ENCODE measurements around the gene B3GALT6.

B3GALT6 gene

GRCh38 chr1:1216770-1217620 is 15.0 kb upstream of the B3GALT6 start:
- no peak for DNase-seq (ENCODE audit: low read depth)

DNA sequence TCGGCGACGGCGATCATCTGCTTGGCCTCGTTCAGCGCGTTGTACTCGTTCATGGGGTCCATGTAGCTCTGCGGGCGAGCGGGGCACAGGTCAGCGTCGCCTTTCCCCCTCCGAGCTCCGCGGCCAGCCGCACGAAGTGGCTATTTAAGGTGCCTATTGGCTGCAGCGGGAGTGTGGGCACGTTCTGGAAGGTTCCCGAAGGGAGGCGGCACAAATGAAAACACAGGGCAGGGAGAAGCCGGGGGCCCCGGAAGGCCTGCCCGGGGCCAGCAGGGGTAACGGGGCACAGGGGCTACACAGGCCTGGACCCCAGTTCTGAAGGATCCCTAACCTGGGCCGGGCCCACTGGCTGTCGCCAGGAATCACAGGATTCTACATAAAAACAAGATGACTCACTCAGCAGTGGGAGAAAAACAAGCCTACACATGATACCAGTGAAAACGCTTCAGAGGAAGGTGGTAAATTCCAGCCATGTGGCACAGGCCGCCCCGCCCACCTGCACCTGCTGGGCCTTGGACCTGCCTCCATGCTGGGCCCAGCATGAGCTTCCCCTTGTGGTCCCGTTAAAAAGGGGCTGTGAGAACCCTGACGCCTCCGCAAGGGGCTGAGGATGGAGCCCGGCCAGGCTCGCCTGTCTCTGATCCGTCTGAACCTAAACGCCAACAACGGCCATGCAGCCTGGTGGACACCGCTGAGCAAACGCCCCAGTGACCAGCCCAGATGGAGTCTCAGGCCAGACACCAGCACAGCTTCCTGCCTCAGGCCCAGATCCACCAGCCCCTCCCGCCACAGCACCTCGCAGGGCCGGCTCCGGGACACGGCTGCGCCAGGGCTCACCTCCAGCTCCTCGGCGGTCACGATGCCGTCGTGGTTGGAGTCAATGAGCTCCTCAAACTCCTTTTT is 14.2 kb upstream of the B3GALT6 start:
- no peak for DNase-seq (ENCODE audit: low read depth)

- DNase-seq (ENCODE audit: low read depth), result no peak
These were observed 13.4 kb upstream of the B3GALT6 start for GRCh38 chr1:1218524-1219200.

- no peak for DNase-seq (ENCODE audit: low read depth)
These were observed 12.7 kb upstream of the B3GALT6 start for GRCh38 chr1:1219341-1219740.

GRCh38 chr1:1220197-1220596 is 11.8 kb upstream of the B3GALT6 start:
- DNase-seq (ENCODE audit: low read depth), result no peak

DNA sequence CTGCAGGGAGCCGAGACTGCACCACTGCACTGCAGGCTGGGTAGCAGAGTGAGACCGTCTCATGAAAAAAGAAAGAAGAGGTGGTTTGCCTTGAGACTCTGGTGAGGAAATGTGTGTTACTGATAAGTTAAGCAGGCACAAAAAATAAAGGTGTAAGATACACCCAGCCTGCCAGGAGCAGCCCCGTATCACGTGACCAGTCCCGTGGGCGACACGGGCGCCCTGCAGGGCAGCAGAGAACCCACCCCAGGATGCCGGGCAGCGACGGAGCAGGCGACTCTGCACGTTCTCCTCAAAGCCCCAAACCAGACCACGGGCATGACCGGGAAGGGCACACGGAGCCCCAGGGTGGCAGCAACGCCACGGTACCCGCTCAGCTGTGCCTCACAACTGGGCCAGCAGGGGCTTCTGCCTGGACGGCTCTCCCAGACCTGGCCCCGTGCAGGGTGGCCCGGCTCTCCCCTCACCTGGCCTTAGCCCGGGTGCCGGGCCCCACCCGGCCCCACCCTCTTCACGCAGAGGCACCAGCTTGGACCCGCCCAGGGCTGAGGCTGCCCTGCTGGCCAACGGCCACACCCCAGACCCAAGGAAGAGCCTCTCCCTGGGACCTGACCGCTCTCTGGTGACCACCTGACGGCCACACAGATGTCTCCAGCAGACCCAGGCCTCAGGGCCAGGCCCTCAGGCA is 10.0 kb upstream of the B3GALT6 start:
- DNase-seq (ENCODE audit: low read depth), result no peak

DNA sequence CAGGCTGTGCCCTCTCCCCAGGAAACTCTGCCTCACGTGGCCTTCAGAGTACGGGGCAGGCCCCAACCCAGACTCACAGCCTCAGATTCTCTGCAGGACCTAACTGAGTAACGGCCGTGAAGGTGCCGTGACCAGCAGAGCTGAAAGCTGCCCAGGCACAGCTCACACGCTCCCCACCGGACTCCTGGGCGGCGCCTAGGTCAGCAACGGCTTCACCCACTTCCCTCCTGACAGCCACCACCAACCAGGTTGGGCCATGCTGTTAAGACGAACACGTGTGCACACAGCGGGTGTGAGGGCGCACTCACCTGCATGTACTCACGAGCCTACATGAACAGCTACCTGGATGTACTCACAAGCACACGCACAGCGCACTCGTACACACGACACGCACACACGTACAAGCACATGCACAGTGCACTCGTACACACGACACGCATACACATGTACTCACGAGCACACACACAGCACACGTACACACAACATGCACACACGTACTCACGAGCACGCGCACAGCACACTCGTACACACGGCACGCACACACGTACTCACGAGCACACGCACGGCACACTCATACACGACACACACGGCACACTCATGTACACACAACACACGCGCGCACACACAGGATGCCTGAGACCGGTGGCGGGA is 9.3 kb upstream of the B3GALT6 start:
- no peak for DNase-seq (ENCODE audit: low read depth)

DNA sequence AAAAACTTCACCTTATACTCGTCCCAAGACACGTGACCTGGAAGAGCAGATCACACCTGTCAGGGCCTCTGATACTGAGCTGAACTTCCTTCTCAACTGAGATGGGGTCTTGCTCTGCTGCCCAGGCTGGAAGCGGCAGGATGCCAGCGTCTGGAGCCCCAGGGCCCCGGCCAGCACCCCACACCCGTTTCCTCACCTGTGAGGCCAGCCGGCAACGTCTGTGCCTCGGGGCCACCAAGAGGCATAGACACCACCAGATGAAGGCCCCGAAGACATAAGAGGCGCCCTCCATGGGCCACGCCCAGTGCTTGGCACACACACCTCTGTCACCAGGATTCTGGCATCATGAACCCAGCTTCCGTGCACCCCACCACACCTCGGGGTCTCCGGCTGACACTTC is 8.7 kb upstream of the B3GALT6 start:
- no peak for DNase-seq (ENCODE audit: low read depth)

GRCh38 chr1:1223891-1224290 is 8.1 kb upstream of the B3GALT6 start:
- DNase-seq (ENCODE audit: low read depth), result no peak

GRCh38 chr1:1225238-1225845 is 6.7 kb upstream of the B3GALT6 start:
- no peak for DNase-seq (ENCODE audit: low read depth)

- no peak for DNase-seq (ENCODE audit: low read depth)
These were observed 6.1 kb upstream of the B3GALT6 start for GRCh38 chr1:1225913-1226312.

DNA sequence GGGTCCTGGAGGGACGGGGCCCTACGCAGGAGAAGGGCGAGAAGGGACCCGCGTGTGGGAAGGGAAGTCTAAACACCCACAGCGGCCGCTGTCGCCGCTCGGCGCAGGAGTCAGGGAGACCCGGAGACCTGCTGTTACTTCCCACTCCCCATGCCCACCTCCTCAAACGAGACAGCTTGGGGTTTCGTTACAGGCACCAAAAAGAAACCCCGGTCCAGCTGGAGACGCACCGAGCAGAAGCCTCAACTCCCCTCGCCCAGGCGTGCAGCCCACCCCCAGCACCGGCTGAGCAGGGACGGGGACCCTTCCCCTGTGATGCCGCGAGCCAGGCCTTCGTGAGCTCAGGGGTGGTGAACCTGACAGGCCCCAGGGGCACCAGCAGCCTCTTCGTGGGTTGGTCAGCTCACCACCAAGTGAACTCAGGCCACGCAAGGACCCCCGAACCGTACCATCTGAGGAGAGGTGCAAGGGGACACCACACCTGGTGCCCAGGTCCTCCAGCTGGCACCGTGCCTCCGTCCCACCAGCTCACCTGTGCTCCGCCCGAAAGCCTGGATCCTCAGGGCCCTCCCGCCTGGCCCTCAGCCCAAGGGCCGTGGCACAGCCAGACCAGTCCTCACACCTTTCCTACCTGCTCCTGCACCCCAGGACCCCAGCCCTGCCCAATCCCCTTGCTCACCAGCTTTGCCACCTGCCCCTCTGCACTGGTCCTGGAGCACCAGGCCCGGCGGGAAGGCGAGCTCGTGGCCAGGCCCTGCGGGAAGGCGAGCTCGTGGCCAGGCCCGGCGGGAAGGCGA is 5.3 kb upstream of the B3GALT6 start:
- no peak for DNase-seq (ENCODE audit: low read depth)

- DNase-seq (ENCODE audit: low read depth), result no peak
These were observed 4.7 kb upstream of the B3GALT6 start for GRCh38 chr1:1227386-1227785.

DNA sequence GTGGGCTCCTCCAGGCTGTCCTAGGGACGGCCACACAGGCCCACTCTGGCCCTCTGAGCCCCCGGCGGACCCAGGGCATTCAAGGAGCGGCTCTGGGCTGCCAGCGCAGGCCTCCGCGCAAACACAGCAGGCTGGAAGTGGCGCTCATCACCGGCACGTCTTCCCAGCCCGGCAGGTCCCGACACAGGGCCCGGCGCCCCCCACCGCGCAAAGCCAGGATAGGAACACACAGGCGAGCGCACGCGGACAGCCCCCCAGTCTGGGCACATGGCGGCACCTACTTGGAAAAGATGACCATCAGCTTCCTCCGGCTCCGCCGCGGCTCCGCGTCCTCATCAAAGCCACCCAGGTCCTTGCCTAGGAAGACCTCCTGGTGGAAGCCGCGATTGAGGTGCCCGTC is 3.9 kb upstream of the B3GALT6 start:
- DNase-seq (ENCODE audit: low read depth), result no peak

- DNase-seq (ENCODE audit: low read depth), result no peak
These were observed 3.3 kb upstream of the B3GALT6 start for GRCh38 chr1:1228596-1229321.

DNA sequence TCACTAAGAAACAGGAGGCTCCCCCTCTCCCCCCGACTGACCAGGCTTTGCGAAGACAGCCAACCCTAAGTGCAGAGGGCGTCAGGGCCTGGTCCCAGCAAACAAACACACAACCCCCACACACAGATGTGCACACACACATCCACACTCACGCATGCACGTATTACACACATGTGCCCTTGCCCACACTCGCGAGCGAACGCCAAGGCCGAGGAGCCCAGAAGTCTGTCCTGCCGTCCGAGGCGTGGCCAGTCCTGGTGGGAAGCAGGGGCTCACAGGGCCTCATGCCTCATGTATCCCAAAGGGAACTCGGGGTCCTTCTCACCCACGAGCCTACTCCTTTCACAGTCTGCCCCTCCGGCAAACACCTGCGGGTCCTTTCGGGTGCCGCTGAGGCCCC is 2.3 kb upstream of the B3GALT6 start:
- no peak for DNase-seq (ENCODE audit: low read depth)

DNA sequence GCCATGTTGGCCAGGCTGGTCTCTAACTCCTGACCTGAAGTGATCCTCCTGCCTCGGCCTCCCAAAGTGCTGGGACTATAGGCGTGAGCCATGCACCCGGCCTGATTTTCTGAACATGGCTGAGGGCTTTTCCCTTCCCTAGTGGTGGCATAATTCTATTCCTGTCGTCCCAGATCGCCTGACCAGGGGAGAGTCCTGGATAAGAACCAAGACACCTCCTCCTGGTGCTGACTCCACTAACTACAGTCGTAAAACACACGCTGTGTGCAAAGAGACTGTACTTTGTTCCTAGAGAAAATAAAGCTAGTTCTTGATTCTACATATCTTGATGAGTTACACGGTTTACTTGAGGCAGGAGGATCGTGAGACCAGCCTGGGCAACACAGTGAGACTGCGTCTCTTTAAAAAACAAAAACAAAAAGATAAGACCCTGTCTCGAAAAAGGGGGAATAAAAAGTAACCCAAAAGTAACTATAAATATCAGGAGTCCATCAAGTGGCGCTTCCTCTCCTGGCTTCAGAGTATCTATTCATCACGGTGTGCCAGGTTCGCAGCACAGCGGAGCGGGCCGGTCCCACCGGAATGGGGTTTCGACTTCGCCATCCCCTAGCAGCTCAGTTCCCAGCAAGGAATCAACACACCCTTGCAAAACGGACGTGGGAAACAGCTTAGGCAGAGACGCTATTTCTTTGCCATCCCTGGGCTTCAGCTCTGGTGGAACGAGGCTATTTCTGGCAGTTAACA is 1.2 kb upstream of the B3GALT6 start:
- peak; percentile 49 for DNase-seq (ENCODE audit: low read depth)

- DNase-seq (ENCODE audit: low read depth), result peak; percentile 67
These were observed 433 bp upstream of the B3GALT6 start, which contains the start of gene SDF4 for GRCh38 chr1:1231400-1232207. Gene SDF4, minus strand, starts transcription at chr1:1232001. Its CDS starts 3,229 bp downstream, at chr1:1228772.

Data from GM04503 (cell line).